Muscle of leg (tissue), 11 donors: Measurements from ENCODE around the gene SLC5A11. TPM values are rescaled to one million over a fixed set of nuclear protein-coding genes. Genes with fewer than 3 reads are reported as not detected.

Source experiments
- DNase-seq: peaks from one replicate; pipeline ENCODE4 v3.0.0; 2013
- H3K27ac ChIP-seq: one replicate; pipeline ENCODE4 v1.5.1; 2013; ENCODE audit warnings: mild to moderate bottlenecking, low read length, control low read depth
- H3K27me3 ChIP-seq: one replicate; pipeline ENCODE4 v1.6.1; 2013; ENCODE audit warnings: low read length; ENCODE audit not compliant: control insufficient read depth, insufficient read depth
- H3K36me3 ChIP-seq: one replicate; pipeline ENCODE4 v1.6.1; 2013; ENCODE audit warnings: low read length; ENCODE audit not compliant: control insufficient read depth, insufficient read depth
- H3K4me1 ChIP-seq: one replicate; pipeline ENCODE4 v1.6.1; 2013; ENCODE audit warnings: low read length; ENCODE audit not compliant: control insufficient read depth, insufficient read depth
- H3K4me3 ChIP-seq: one replicate; pipeline ENCODE4 v1.5.1; 2013; ENCODE audit warnings: low read length, control low read depth
- H3K9me3 ChIP-seq: replicated peaks from 2 replicates; pipeline ENCODE4 v1.6.1; 2013; ENCODE audit warnings: low read depth, low read length; ENCODE audit not compliant: control insufficient read depth
- WGBS: methylation state at CpG from one replicate; pipeline ENCODE4 v1.1.5; 2013; ENCODE audit warnings: missing lambda C conversion rate; ENCODE audit not compliant: insufficient coverage; 5-methylcytosine and 5-hydroxymethylcytosine counted together
- polyA plus RNA-seq, 8 donors: library from polyadenylated mRNA; unstranded; fragments of 120-200 nt; gene quantifications; one replicate each; pipeline versions ENCODE4 v1.2.1 to v1.2.3, GENCODE V29; 2013; ENCODE audit warnings: inconsistent platforms in 1 of 8, low replicate concordance in 1 of 8; ENCODE audit not compliant: insufficient read length in 8 of 8, insufficient read depth in 1 of 8
- total RNA-seq: library from RNA; stranded (reverse); fragments of 120-200 nt; gene quantifications from one replicate; pipeline ENCODE4 v1.2.4, GENCODE V29; 2013

The SLC5A11 gene
- total and polyA plus RNA-seq, 9 donors = 0.04 to 0.37 (median 0.16) TPM; not detected in 4

DNA sequence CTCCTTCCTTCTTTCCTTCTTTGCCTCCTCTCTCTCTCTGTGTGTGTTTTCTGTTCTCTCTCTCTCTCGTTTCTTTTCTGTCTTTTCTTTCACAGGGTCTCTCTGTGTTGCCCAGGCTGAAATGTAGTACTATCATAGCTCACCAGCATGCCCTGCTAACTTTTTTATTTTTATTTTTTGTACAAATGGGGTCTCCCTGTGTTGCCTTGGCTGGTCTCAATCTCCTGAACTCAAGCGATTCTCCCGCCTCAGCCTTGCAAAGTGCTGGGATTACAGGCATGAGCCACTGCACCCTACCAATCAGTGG, 1.5 kb downstream of the SLC5A11 start:
- no peaks in the 10 kb centered on the region for H3K36me3 ChIP-seq
- no peak overlapping the region for H3K4me3 ChIP-seq
- WGBS = 90% methylated on average over 2 of the region's 3 CpGs
- no peaks in the 10 kb centered on the region for H3K27me3 ChIP-seq
- H3K4me1 ChIP-seq = no peaks in the 10 kb centered on the region
- no peak overlapping the region for H3K27ac ChIP-seq
- DNase-seq = no peak
- no peaks in the 10 kb centered on the region for H3K9me3 ChIP-seq

DNA sequence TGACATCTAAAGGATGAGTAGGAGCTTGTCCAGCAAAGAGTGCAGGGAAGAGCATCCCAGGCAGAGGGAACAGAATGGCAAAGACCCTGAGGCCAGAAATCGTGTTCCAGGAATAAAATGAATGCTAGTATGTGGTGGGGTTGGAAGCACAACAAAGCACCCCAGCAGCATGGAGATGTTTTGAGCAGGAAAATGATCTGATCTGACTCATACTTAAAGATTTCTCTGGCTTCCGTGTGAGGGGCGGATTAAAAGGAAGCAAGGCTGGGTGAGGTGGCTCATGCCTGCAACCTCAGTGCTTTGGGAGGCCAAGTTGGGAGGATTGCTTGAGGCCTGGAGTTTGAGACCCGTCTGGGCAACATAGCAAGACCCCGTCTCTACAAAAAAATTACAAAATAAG, 2.3 kb downstream of the SLC5A11 start:
- H3K36me3 ChIP-seq = no peaks in the 10 kb centered on the region
- H3K9me3 ChIP-seq = no peaks in the 10 kb centered on the region
- no peak overlapping the region for H3K27ac ChIP-seq
- no peaks in the 10 kb centered on the region for H3K4me1 ChIP-seq
- no peaks in the 10 kb centered on the region for H3K27me3 ChIP-seq
- no peak overlapping the region for H3K4me3 ChIP-seq
- WGBS = 72% methylated on average over 3 of the region's 5 CpGs
- no peak for DNase-seq

DNA sequence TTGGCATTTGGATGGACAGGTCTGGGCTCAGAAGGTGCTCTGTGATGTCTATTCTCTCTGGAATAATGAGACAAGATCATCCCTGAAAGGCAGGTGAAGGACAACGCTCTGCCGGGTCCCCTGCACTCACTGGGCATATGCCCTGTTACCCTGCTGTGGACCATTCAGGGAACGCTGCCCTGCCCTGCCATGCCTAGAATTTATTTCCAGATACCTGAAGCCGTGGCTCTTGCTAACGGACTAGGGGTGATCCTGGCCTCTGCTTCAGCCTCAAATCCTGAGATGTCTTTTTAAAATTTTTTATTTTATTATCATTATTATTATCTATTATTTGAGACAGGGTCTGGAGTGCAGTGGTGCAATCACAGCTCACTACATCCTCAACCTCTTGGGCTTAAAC, 3.9 kb downstream of the SLC5A11 start:
- Histone ChIP-seq H3K27ac (no peak overlapping the region), H3K36me3 (no peaks in the 10 kb centered on the region), H3K27me3 (no peaks in the 10 kb centered on the region), H3K4me3 (no peak overlapping the region), H3K4me1 (no peaks in the 10 kb centered on the region), H3K9me3 (no peaks in the 10 kb centered on the region)
- 88% methylated on average over 2 of the region's 5 CpGs for WGBS
- no peak for DNase-seq

DNA sequence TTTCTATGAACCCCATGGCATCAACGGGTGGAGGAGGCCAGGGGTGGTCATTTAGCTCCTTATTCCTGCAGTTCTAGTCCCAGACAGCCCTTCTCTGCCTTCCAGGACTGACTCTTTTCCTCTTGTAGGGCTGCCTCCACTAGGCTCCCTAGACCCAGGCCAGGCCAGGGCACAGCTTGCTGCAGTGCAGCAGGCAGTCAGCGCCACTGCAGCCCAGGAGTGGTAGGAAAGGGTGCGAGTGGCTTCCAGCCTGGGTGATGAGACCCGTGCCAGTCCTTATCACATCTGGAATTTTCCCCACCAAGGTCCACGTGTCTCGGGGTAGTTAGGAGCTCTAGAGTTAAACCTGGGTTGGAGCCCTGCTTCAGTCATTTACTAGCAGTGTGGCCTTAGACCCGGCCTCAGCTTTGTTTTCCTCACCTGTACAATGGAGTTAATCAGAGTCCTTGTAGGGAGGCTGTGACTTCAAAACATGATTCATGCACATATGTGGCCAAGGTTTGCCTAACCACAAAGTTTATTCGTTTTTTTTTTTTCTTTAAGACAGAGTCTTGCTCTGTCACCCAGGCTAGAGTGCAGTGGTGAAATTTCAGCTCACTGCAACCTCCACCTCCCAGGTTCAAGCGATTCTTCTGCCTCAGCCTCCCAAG, 4.7 kb downstream of the SLC5A11 start:
- Histone ChIP-seq H3K27ac (no peak overlapping the region), H3K4me3 (no peak overlapping the region), H3K4me1 (no peaks in the 10 kb centered on the region), H3K9me3 (no peaks in the 10 kb centered on the region), H3K27me3 (no peaks in the 10 kb centered on the region), H3K36me3 (no peaks in the 10 kb centered on the region)
- 60% methylated on average over 2 of the region's 9 CpGs for WGBS
- no peak for DNase-seq

DNA sequence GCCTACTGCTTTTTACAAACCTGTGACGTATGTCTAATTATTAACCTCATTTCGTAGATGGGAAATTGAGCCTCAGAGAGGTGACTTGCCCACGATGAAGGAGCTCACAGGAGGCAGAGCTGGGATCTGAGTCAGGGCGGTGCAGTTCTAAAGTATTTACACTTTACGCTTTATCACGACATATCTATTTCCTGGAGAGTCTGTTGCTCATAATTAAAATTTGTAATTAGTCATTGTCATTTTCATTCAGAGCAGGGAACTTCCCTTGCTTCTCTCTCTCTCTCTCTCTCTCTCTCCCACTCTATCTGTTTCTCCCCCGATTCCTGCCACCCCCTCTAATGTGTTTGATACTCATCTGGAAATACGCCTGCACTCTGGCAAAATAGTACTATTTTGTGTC, 5.9 kb downstream of the SLC5A11 start:
- Histone ChIP-seq H3K4me3 (no peak overlapping the region), H3K27me3 (no peaks in the 10 kb centered on the region), H3K27ac (no peak overlapping the region), H3K9me3 (no peaks in the 10 kb centered on the region), H3K4me1 (no peaks in the 10 kb centered on the region), H3K36me3 (no peaks in the 10 kb centered on the region)
- no peak for DNase-seq
- 75% methylated on average over 2 of the region's 8 CpGs for WGBS

DNA sequence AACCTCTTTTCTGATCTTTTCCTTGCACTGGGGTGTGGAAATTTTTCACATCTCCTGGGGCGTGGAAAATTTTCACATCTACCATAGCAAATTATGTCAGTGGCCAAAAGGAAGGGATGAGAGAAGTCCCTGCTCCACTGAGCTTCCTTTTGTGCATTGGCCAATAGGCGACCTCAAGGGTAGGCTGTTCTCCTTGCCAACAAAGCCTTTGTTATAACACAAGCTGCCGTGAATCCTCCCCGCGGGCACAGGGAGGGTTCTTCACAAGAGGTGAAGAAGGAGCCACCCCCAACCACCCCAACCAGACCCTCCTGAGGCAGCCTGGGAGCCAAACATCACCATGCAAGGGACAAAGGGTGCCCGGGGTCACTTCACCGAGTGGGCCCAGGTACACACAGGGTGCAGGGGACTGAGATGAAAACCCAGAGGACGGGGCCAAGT, 6.5 kb downstream of the SLC5A11 start:
- DNase-seq = no peak
- H3K9me3 ChIP-seq = no peaks in the 10 kb centered on the region
- 86% methylated on average over 5 of the region's 8 CpGs for WGBS
- no peaks in the 10 kb centered on the region for H3K27me3 ChIP-seq
- H3K4me1 ChIP-seq = no peaks in the 10 kb centered on the region
- no peaks in the 10 kb centered on the region for H3K36me3 ChIP-seq
- H3K4me3 ChIP-seq = no peak overlapping the region
- H3K27ac ChIP-seq = no peak overlapping the region

DNA sequence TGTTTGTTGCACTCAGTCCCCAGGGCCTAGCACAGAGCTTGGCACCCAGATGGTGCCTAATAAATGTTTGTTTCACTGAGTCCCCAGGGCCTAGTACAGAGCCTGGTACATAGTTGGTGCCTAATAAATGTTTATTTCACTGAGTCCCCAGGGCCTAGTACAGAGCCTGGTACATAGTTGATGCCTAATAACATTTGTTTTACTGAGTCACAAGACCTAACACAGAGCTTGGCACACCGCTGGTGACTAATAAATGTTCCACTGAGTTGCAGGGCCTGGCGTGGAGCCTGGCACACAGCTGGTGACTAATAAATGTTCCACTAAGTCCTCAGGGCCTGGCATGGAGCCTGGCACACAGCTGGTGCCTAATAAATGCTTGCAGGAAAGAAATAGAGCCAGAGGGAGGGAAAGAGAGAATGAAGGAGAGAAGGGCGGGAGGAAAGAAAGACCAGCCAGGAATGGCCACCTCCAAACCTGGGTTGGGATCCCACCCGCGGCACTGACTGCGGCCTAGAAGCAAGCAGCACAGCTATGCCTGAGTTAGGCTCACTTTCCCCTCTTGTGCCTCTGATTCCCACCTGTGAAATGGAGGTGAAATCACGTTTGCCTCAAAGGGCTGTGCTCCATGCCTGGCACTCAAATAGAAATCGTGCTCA, 7.5 kb downstream of the SLC5A11 start:
- Histone ChIP-seq H3K9me3 (no peaks in the 10 kb centered on the region), H3K27me3 (no peaks in the 10 kb centered on the region), H3K4me3 (no peak overlapping the region), H3K4me1 (no peaks in the 10 kb centered on the region), H3K27ac (no peak overlapping the region), H3K36me3 (no peaks in the 10 kb centered on the region)
- WGBS = 80% methylated on average over 8 of the region's 8 CpGs
- DNase-seq = no peak

DNA sequence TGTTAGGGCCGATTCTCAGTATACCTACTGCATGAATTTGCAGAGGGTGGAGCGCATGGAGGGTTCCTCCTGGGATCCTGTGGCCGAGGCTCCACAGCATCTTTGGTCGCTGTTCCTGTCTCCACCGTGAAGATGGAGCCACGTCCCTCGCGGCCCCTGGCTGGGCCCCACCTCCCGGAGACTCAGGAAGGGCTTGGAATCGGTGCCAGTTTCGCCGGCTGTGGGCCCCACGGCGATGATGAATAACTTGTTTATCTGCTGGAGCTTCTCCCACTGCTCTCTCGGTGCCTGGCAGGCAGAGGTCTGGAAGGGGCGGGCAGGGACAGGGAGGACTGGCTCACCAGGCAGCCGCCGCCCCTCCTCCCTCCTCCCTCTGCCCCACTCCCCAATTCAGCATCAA, 8.1 kb downstream of the SLC5A11 start:
- no peak overlapping the region for H3K4me3 ChIP-seq
- no peak for DNase-seq

DNA sequence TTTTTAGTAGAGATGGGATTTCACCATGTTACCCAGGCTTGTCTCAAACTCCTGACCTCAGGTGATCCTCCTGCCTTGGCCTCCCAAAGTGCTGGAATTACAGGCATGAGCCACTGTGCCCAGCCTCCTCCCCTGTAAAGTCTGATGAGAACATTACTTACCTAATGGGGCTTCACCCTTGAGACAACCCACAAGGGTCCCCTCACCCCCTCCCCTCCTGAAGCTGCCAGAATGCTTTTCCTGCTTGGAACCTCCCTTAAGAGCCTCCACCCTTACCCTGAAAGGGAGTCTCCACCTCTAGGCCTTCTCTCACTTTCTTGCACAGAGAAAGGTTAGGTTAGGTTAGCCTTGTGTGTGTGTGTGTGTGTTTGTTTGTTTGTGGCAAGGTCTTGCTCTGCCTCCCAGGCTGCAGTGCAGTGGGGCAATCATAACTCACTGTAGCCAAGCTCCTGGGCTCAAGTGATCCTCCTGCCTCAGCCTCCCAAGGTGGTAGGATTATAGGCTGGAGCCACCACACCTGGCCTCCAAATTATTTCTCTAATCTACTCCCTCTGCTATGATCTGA, 8.9 kb downstream of the SLC5A11 start:
- H3K4me3 ChIP-seq = no peak overlapping the region
- no peaks in the 10 kb centered on the region for H3K36me3 ChIP-seq
- H3K9me3 ChIP-seq = no peaks in the 10 kb centered on the region
- no peaks in the 10 kb centered on the region for H3K27me3 ChIP-seq
- DNase-seq = no peak
- no peak overlapping the region for H3K27ac ChIP-seq
- no peaks in the 10 kb centered on the region for H3K4me1 ChIP-seq

More for the DNA sequence above, 8.1 kb downstream of the SLC5A11 start:
- no peaks in the 10 kb centered on the region for H3K36me3 ChIP-seq
- no peak overlapping the region for H3K27ac ChIP-seq
- no peaks in the 10 kb centered on the region for H3K27me3 ChIP-seq
- H3K4me1 ChIP-seq = no peaks in the 10 kb centered on the region
- no peaks in the 10 kb centered on the region for H3K9me3 ChIP-seq
- WGBS = 20% methylated on average over 16 of the region's 18 CpGs

DNA sequence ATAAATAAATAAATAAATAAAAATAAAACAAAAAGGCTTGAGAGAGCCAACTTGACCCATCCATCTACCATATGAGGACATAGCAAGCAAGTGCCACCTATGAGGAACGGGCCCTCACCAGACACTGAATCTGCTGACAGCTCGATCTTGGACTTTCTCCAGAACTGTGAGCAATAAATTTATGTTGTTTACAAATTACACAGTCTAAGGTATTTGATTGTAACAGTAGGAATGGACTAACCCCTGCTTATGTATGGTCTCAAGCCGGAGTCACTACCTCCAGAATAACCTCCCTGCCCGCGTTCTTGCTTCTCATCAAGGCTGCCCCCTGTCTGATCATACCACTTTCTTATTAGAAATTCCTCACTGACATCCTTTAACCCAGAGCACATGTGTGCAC, 9.9 kb downstream of the SLC5A11 start:
- Histone ChIP-seq H3K4me3 (no peak overlapping the region), H3K27ac (no peak overlapping the region)

More for the DNA sequence above, 9.9 kb downstream of the SLC5A11 start:
- Histone ChIP-seq H3K9me3 (no peaks in the 10 kb centered on the region), H3K4me1 (no peaks in the 10 kb centered on the region), H3K36me3 (no peaks in the 10 kb centered on the region), H3K27me3 (no peaks in the 10 kb centered on the region)
- WGBS = 100% methylated on average over 2 of the region's 5 CpGs
- DNase-seq = no peak
